ENCODE measurements around the gene PLEKHG4B. TPM values are rescaled to one million over a fixed set of nuclear protein-coding genes. Genes with fewer than 3 reads are reported as not detected.

The PLEKHG4B gene
- total RNA-seq, 2 donors from 2014 or later: 8.9 to 14.4 TPM

DNA sequence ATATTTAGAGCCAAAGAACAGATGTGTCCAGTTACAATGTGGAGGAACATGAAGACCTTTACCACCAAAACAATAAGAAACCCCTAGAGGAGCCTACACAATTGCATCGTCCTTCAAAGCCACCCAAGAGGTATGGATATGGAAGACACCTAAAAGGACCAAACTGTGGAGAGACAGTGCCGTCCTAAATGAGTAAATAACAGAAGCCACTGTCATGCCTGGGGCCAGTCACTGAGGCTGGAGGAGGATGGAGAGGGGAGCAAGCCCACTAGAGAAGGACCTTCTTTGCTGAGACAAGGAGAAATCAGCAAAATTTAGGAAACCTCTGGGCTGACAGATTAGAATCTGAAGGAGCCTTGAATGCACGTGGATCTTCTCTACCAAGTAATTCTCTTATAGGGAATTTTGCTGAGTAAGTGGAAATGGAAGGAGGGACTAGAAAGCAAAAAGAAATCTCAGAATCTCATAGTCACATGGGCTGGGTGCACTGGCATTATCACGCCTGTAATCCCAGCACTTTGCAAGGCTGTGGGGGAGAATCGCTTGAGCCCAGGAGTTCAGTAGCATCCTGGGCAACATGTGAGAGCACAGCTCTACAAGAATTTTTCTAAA, 27.6 kb downstream of the PLEKHG4B start:
- intact Hi-C loops (cut with DNase I): no loop called here
- 94% methylated on average over 5 of the region's 5 CpGs for WGBS

DNA sequence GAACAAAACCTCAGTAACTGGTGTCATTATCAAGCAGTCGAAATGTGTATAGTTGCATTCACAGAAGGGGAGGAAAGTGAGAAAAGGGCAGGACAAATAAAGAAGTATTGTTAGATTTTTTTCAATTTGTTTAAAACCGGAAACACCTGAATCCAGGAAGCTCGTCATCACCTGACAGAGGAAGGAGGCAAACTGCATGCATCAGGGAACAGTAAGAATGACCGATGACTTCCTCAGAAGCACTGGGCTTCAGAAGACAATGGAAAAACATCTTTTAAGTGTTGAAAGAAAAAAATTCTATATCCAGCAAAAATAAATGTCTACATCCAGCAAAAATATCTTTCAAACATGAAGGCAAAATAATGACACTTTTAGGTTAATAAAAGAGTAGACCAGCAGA, 29.5 kb downstream of the PLEKHG4B start:
- 93% methylated on average over 4 of the region's 4 CpGs for WGBS
- H3K27me3 ChIP-seq (replicated peaks; ENCODE audit: insufficient read depth): no peaks in the 10 kb centered on the region
- no peaks in the 10 kb centered on the region for H3K4me1 ChIP-seq (replicated peaks)
- TF ChIP-seq, protein P1, sequence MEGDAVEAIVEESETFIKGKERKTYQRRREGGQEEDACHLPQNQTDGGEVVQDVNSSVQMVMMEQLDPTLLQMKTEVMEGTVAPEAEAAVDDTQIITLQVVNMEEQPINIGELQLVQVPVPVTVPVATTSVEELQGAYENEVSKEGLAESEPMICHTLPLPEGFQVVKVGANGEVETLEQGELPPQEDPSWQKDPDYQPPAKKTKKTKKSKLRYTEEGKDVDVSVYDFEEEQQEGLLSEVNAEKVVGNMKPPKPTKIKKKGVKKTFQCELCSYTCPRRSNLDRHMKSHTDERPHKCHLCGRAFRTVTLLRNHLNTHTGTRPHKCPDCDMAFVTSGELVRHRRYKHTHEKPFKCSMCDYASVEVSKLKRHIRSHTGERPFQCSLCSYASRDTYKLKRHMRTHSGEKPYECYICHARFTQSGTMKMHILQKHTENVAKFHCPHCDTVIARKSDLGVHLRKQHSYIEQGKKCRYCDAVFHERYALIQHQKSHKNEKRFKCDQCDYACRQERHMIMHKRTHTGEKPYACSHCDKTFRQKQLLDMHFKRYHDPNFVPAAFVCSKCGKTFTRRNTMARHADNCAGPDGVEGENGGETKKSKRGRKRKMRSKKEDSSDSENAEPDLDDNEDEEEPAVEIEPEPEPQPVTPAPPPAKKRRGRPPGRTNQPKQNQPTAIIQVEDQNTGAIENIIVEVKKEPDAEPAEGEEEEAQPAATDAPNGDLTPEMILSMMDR (IDR thresholded peaks at IDR 0.05): no peak
- no peak overlapping the region for H3K4me3 ChIP-seq
- intact Hi-C loops (cut with DNase I): no loop called here
- DNase-seq (ENCODE audit: low spot score): no peak
- H3K27ac ChIP-seq: no peak overlapping the region
- H3K36me3 ChIP-seq: no peaks in the 10 kb centered on the region
- no peaks in the 10 kb centered on the region for H3K9me3 ChIP-seq

More for the DNA sequence above, 27.6 kb downstream of the PLEKHG4B start:
- Histone ChIP-seq H3K4me3 (no peak overlapping the region), H3K4me1 (replicated peaks) (no peaks in the 10 kb centered on the region), H3K27ac (no peak overlapping the region), H3K27me3 (replicated peaks; ENCODE audit: insufficient read depth) (no peaks in the 10 kb centered on the region), H3K9me3 (no peaks in the 10 kb centered on the region), H3K36me3 (no peaks in the 10 kb centered on the region)
- TF ChIP-seq POLR2A (IDR thresholded peaks at IDR 0.05): no peak
- TF ChIP-seq, protein P1 (IDR thresholded peaks at IDR 0.05): no peak
- no peak for DNase-seq (ENCODE audit: low spot score)

DNA sequence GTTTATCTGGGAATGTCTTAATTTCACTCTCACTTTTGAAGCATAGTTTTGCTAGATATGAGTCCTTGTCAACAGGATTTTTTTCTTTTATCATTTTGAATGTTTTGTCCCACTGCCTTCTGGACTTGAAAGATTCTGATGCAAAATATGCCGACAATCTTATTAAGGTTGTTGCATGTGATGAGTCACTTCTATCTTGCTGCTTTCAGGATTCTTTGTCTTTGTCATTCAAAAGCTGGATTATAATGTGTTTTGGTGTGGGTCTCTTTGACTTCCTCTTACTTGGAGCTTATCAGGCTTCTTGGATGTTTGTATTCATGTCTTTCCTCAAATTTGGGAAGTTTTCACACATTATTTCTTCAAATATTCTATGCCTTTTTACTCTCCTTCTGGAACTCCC, 33.8 kb downstream of the PLEKHG4B start:
- Histone ChIP-seq H3K27ac (no peak overlapping the region), H3K4me3 (no peak overlapping the region), H3K4me1 (replicated peaks) (no peaks in the 10 kb centered on the region), H3K36me3 (no peaks in the 10 kb centered on the region), H3K27me3 (replicated peaks; ENCODE audit: insufficient read depth) (no peaks in the 10 kb centered on the region), H3K9me3 (peaks cover 4% of the 10 kb centered on the region)
- TF ChIP-seq POLR2AphosphoS5 (IDR thresholded peaks at IDR 0.05) (no peak), POLR2A (IDR thresholded peaks at IDR 0.05) (no peak)
- TF ChIP-seq, protein P1 (IDR thresholded peaks at IDR 0.05): no peak
- WGBS: 97% methylated on average over 1 of the region's 1 CpG
- no peak for DNase-seq (ENCODE audit: low spot score)
- intact Hi-C loops (cut with DNase I): no loop called here

DNA sequence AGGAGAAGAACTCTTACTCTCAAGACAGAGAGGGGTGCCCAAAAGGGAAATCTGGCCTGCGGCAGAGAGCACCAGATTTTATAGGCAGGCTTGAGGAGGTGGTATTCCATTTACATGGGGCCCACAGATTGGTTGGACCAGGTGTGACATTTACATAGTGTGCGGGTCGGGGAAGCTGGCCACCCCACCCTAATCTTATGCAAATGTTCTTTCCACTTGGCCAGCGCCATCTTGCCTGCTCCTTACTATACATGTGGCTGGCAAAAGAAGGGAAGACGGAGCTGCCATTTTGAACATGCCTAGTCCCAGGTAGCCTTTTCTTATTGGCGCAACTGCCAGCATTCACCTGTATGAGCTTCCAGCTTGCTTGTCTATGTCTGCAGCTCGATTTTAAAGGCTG, 34.8 kb downstream of the PLEKHG4B start:
- no peak for DNase-seq (ENCODE audit: low spot score)
- intact Hi-C loops (cut with DNase I): no loop called here
- TF ChIP-seq, protein P1 (IDR thresholded peaks at IDR 0.05): no peak
- no peak for TF ChIP-seq POLR2AphosphoS5 (IDR thresholded peaks at IDR 0.05)
- Histone ChIP-seq H3K27me3 (replicated peaks; ENCODE audit: insufficient read depth) (no peaks in the 10 kb centered on the region), H3K4me1 (replicated peaks) (no peaks in the 10 kb centered on the region), H3K9me3 (peaks cover 4% of the 10 kb centered on the region), H3K36me3 (no peaks in the 10 kb centered on the region), H3K27ac (no peak overlapping the region), H3K4me3 (no peak overlapping the region)
- 93% methylated on average over 7 of the region's 7 CpGs for WGBS

DNA sequence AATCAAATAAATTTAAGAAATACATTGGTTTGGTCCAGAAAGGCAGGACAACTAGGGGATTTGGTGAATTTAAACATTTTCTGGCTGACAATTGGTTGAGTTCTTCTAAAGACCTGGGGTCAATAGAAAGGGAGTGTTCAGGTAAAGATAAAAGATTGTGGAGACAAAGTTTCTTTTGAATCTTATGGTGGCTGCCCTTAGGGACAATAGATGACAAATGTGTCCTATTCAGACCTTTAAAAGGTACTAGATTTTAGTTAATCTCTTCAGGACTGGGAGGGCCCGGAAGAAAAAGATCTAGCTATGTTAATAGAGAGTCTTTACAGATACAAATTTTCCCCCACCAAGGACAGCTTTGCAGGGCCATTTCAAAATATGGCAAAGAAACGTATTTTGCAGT, 35.9 kb downstream of the PLEKHG4B start:
- Histone ChIP-seq H3K4me1 (replicated peaks) (no peaks in the 10 kb centered on the region), H3K9me3 (peaks cover 4% of the 10 kb centered on the region), H3K4me3 (no peak overlapping the region), H3K27ac (no peak overlapping the region), H3K36me3 (no peaks in the 10 kb centered on the region), H3K27me3 (replicated peaks; ENCODE audit: insufficient read depth) (no peaks in the 10 kb centered on the region)
- no peak for DNase-seq (ENCODE audit: low spot score)
- WGBS: 96% methylated on average over 2 of the region's 2 CpGs
- intact Hi-C loops (cut with DNase I): no loop called here
- TF ChIP-seq POLR2AphosphoS5 (IDR thresholded peaks at IDR 0.05) (no peak), POLR2A (IDR thresholded peaks at IDR 0.05) (no peak)
- TF ChIP-seq, protein P1 (IDR thresholded peaks at IDR 0.05): no peak
